IMR-90 (cell line): Measurements from ENCODE around the gene ZNF575. TPM values are rescaled to one million over a fixed set of nuclear protein-coding genes. Genes with fewer than 3 reads are reported as not detected.

Source experiments
- ATAC-seq: fragments of 200-7000 bp; cut with Tn5 transposase; 2 replicates; pipeline ENCODE4 v1.9.1; 2020; ENCODE audit warnings: low read depth, mild to moderate bottlenecking, moderate library complexity
- BruUV-seq: library from RNA; stranded (reverse); fragments of 400-500 nt; replicated peaks from 2 replicates; lab custom pipeline; 2021; lab: Mats Ljungman, UMichigan
- CTCF ChIA-PET: fragments of 300-600 bp; formaldehyde crosslinking; extraction: SDS; loops from one replicate; lab custom pipeline; 2021; ENCODE audit warnings: antibody characterized with exemption; lab: Yijun Ruan, JAX
- POLR2A ChIA-PET: fragments of 300-600 bp; sonication (Branson Sonifier 250); formaldehyde crosslinking; loops from one replicate; lab custom pipeline; 2022; ENCODE audit warnings: antibody characterized with exemption; ENCODE audit not compliant: unreplicated experiment; lab: Charles Lee
- DNase-seq: peaks from one replicate; pipeline ENCODE4 v3.0.0; 2013
- H2AFZ ChIP-seq: replicated peaks from 2 replicates; pipeline ENCODE3; 2013; ENCODE audit warnings: low read length, mild to moderate bottlenecking; ENCODE audit not compliant: poor library complexity
- H2AK5ac ChIP-seq: 2 replicates; pipeline ENCODE4 v1.6.1; 2013; ENCODE audit warnings: low read depth, low read length, inconsistent platforms
- H2AK9ac ChIP-seq: replicated peaks from 2 replicates; pipeline ENCODE3; 2013; ENCODE audit warnings: mild to moderate bottlenecking, low read depth, low read length, moderate library complexity; ENCODE audit not compliant: poor library complexity
- H2BK120ac ChIP-seq: 2 replicates; pipeline ENCODE4 v1.6.1; 2013; ENCODE audit warnings: low read depth, low read length, inconsistent platforms
- H2BK15ac ChIP-seq: 3 replicates; pipeline ENCODE4 v1.6.1; 2013; ENCODE audit warnings: low read depth, low read length, inconsistent platforms
- H2BK20ac ChIP-seq: 2 replicates; pipeline ENCODE4 v1.6.1; 2013; ENCODE audit warnings: low read depth, mild to moderate bottlenecking, inconsistent platforms, low read length, moderate library complexity
- H2BK5ac ChIP-seq: 2 replicates; pipeline ENCODE4 v1.6.1; 2013; ENCODE audit warnings: mild to moderate bottlenecking, low read depth, low read length, inconsistent platforms; ENCODE audit not compliant: poor library complexity, severe bottlenecking
- H3K14ac ChIP-seq: replicated peaks from 2 replicates; pipeline ENCODE4 v1.6.1; 2013; ENCODE audit warnings: low read depth, low read length, inconsistent platforms
- H3K18ac ChIP-seq: 2 replicates; pipeline ENCODE4 v1.6.1; 2013; ENCODE audit warnings: low read depth, low read length, control low read depth
- H3K23ac ChIP-seq: 2 replicates; pipeline ENCODE4 v1.6.1; 2013; ENCODE audit warnings: low read depth, low read length, inconsistent platforms
- H3K27ac ChIP-seq: 2 replicates; pipeline ENCODE4 v1.5.1; 2013; ENCODE audit warnings: mild to moderate bottlenecking, control low read depth, low read length; ENCODE audit not compliant: insufficient read depth
- H3K27me3 ChIP-seq: 2 replicates; pipeline ENCODE4 v1.6.1; 2013; ENCODE audit warnings: low read length; ENCODE audit not compliant: control insufficient read depth, insufficient read depth
- H3K36me3 ChIP-seq: 2 replicates; pipeline ENCODE4 v1.6.1; 2013; ENCODE audit warnings: low read length, mixed read lengths; ENCODE audit not compliant: control insufficient read depth, insufficient read depth
- H3K4ac ChIP-seq: 2 replicates; pipeline ENCODE4 v1.6.1; 2013; ENCODE audit warnings: low read depth, low read length, inconsistent platforms
- H3K4me1 ChIP-seq: 2 replicates; pipeline ENCODE4 v1.6.1; 2013; ENCODE audit warnings: low read length, mixed read lengths; ENCODE audit not compliant: control insufficient read depth, insufficient read depth
- H3K4me2 ChIP-seq: 2 replicates; pipeline ENCODE4 v1.6.1; 2013; ENCODE audit warnings: low read depth, mild to moderate bottlenecking, control low read depth, low read length, moderate library complexity
- H3K4me3 ChIP-seq: 2 replicates; pipeline ENCODE4 v1.5.1; 2013; ENCODE audit warnings: low read depth, mild to moderate bottlenecking, control low read depth, low read length, moderate library complexity; ENCODE audit not compliant: insufficient read depth
- H3K56ac ChIP-seq: 2 replicates; pipeline ENCODE4 v1.6.1; 2013; ENCODE audit warnings: low read length, inconsistent platforms; ENCODE audit not compliant: insufficient read depth; ENCODE audit errors: extremely low read depth
- H3K79me1 ChIP-seq, 2 experiments: 2 replicates each; pipeline ENCODE4 v1.6.1; 2013; ENCODE audit warnings: low read length in 2 of 2, inconsistent platforms in 1 of 2, low read depth in 1 of 2
- H3K9ac ChIP-seq: 2 replicates; pipeline ENCODE4 v1.6.1; 2013; ENCODE audit warnings: low read depth, low read length, control low read depth
- H3K9me1 ChIP-seq: 2 replicates; pipeline ENCODE4 v1.6.1; 2013; ENCODE audit warnings: low read length, inconsistent platforms; ENCODE audit not compliant: insufficient read depth
- H3K9me3 ChIP-seq: 2 replicates; pipeline ENCODE4 v1.6.1; 2013; ENCODE audit warnings: low read length; ENCODE audit not compliant: control insufficient read depth, insufficient read depth
- H4K20me1 ChIP-seq: 2 replicates; pipeline ENCODE4 v1.6.1; 2013; ENCODE audit warnings: low read length, inconsistent platforms; ENCODE audit not compliant: insufficient read depth
- H4K5ac ChIP-seq: 2 replicates; pipeline ENCODE4 v1.6.1; 2013; ENCODE audit warnings: mild to moderate bottlenecking, low read depth, low read length, control low read depth
- H4K8ac ChIP-seq, 2 experiments: 2 replicates each; pipeline ENCODE4 v1.6.1; 2013; ENCODE audit warnings: low read depth in 2 of 2, low read length in 2 of 2, control low read depth in 1 of 2, inconsistent platforms in 1 of 2
- H4K91ac ChIP-seq: 2 replicates; pipeline ENCODE4 v1.6.1; 2013; ENCODE audit warnings: low read depth, low read length, inconsistent platforms; ENCODE audit not compliant: insufficient read depth
- BHLHE40 ChIP-seq: fragments of 150-350 bp; IDR thresholded peaks from 2 replicates; pipeline ENCODE4 v1.6.1; 2016; ENCODE audit warnings: mild to moderate bottlenecking, low read depth, low read length
- CEBPB ChIP-seq: IDR thresholded peaks from 2 replicates; pipeline ENCODE4 v1.6.1; 2012; ENCODE audit warnings: low read depth, low read length, improper control_type of control experiment
- CHD1 ChIP-seq: IDR thresholded peaks from 2 replicates; pipeline ENCODE4 v1.6.1; 2012; ENCODE audit warnings: low read depth, low read length, improper control_type of control experiment
- CTCF ChIP-seq: conservative IDR thresholded peaks from 2 replicates; pipeline ENCODE4 v1.5.1; 2012; ENCODE audit warnings: mild to moderate bottlenecking, low read depth, low read length, improper control_type of control experiment
- ELK1 ChIP-seq: fragments of 150-350 bp; IDR thresholded peaks from 2 replicates; pipeline ENCODE4 v1.6.1; 2016; ENCODE audit warnings: low read depth, mild to moderate bottlenecking, low read length, moderate library complexity, borderline replicate concordance
- FOS ChIP-seq: fragments of 150-350 bp; IDR thresholded peaks from 2 replicates; pipeline ENCODE4 v1.6.1; 2016; ENCODE audit warnings: low read depth, low read length
- MAFK ChIP-seq: IDR thresholded peaks from 2 replicates; pipeline ENCODE4 v1.6.1; 2012; ENCODE audit warnings: low read depth, low read length, improper control_type of control experiment
- MAZ ChIP-seq: IDR thresholded peaks from 2 replicates; pipeline ENCODE4 v1.6.1; 2012; ENCODE audit warnings: low read depth, mild to moderate bottlenecking, low read length, improper control_type of control experiment, moderate library complexity, borderline replicate concordance
- MXI1 ChIP-seq: IDR thresholded peaks from 2 replicates; pipeline ENCODE4 v1.6.1; 2012; ENCODE audit warnings: low read depth, mild to moderate bottlenecking, low read length, moderate library complexity, borderline replicate concordance
- NFE2L2 ChIP-seq: fragments of 150-350 bp; IDR thresholded peaks from 2 replicates; pipeline ENCODE4 v1.6.1; 2016; ENCODE audit warnings: low read depth, mild to moderate bottlenecking, low read length
- POLR2A ChIP-seq: IDR thresholded peaks from 2 replicates; pipeline ENCODE4 v1.6.1; 2012; ENCODE audit warnings: mild to moderate bottlenecking, low read depth, low read length
- RAD21 ChIP-seq: IDR thresholded peaks from 2 replicates; pipeline ENCODE4 v1.6.1; 2012; ENCODE audit warnings: low read length, improper control_type of control experiment
- RCOR1 ChIP-seq: IDR thresholded peaks from 2 replicates; pipeline ENCODE4 v1.6.1; 2012; ENCODE audit warnings: mild to moderate bottlenecking, low read length, improper control_type of control experiment; ENCODE audit not compliant: insufficient replicate concordance
- RFX5 ChIP-seq: IDR thresholded peaks from 2 replicates; pipeline ENCODE4 v1.8.0; 2012; ENCODE audit warnings: low read depth, mild to moderate bottlenecking, low read length, moderate library complexity
- SMC3 ChIP-seq: fragments of 150-350 bp; IDR thresholded peaks from 2 replicates; pipeline ENCODE4 v1.6.1; 2016; ENCODE audit warnings: low read depth, mild to moderate bottlenecking, antibody characterized with exemption, low read length, moderate library complexity
- WGBS, 2 experiments: methylation state at CpG; one replicate each; pipeline versions ENCODE4 v1.1.5 to v1.1.7; 2013; ENCODE audit warnings: missing lambda C conversion rate in 2 of 2; ENCODE audit not compliant: insufficient read length in 1 of 2; ENCODE audit errors: extremely low coverage in 2 of 2; 5-methylcytosine and 5-hydroxymethylcytosine counted together
- dilution Hi-C: fragments of 300-500 bp; cut with HindIII; formaldehyde crosslinking; loops from one replicate; pipeline ENCODE4 v1.14.3; 2018; ENCODE audit warnings: low sequenced_read_pairs; ENCODE audit not compliant: unreplicated experiment
- in situ Hi-C: fragments of 300-500 bp; cut with MboI; formaldehyde crosslinking; loops from 3 replicates; pipeline ENCODE4 v1.14.3; 2019; ENCODE audit warnings: low sequenced_read_pairs, inconsistent platforms, mixed read lengths
- intact Hi-C: fragments of 100-400 bp; cut with micrococcal nuclease; formaldehyde crosslinking; loops from 2 replicates; pipeline ENCODE4 v1.10.0; 2022
- polyA plus RNA-seq, 3 experiments: library from polyadenylated mRNA; depleted of rRNA; stranded (reverse); fragments of >200 nt; gene quantifications; 2 replicates each; pipeline ENCODE4 v1.2.3, GENCODE V29; 2012; ENCODE audit warnings: low replicate concordance in 1 of 3
- total RNA-seq: library from RNA; depleted of rRNA; stranded (reverse); fragments of >200 nt; gene quantifications from 2 replicates; pipeline ENCODE4 v1.2.3, GENCODE V29; 2012
- TF ChIP-seq, protein P1 (sequence below): fragments of 150-350 bp; IDR thresholded peaks from 2 replicates; pipeline ENCODE4 v1.6.1; 2017; ENCODE audit warnings: mild to moderate bottlenecking, antibody characterized with exemption, low read length, low read depth

ZNF575 gene
- total and polyA plus RNA-seq, 2 of the 4 experiments (the other 2 are of a cell fraction): 0.77 TPM; not detected in 1

DNA sequence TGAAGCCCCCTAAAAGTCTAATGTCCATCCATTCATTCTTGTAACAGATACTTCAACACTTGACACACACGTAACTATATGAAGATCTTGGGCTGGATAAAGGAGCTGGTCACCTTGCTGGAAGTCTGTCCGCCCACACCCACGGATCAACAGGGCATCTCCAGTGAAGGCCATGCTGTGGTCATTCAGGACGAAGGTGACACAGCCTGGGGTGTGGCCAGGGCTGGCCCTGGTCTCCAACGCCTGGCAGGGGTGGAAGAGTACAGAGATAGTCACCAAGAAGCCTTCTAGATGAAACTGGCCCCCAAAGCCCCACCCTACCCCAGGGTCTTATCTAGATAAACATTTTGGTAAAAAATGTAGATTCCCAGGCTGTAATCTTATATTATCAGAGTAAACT is 21.7 kb upstream of the ZNF575 start:
- Histone ChIP-seq H2BK5ac (no peak overlapping the region), H3K9ac (no peak overlapping the region), H2AFZ (no peak overlapping the region), H3K27ac (no peak overlapping the region), H3K9me1 (0 out of 2 replicates have a peak, but pooled peaks cover 3% of the 10 kb centered on the region), H3K23ac (no peak overlapping the region), H2BK20ac (no peak overlapping the region), H3K4me1 (no peaks in the 10 kb centered on the region), H3K4ac (no peak overlapping the region), H2BK120ac (no peak overlapping the region), H4K91ac (no peak overlapping the region), H4K8ac (no peak overlapping the region), H2AK9ac (no peak overlapping the region), H4K20me1 (no peaks in the 10 kb centered on the region), H3K36me3 (peaks cover 20% of the 10 kb centered on the region), H2BK15ac (no peak overlapping the region), H3K27me3 (no peaks in the 10 kb centered on the region), H3K18ac (no peak overlapping the region), H3K14ac (no peak overlapping the region), H3K4me3 (no peak overlapping the region), H3K79me1 (peaks cover 3 to 16% of the 10 kb centered on the region in 2 experiments; a peak in 2 of 4 replicates), H3K56ac (no peak overlapping the region), H3K4me2 (no peak overlapping the region), H3K9me3 (no peaks in the 10 kb centered on the region), H2AK5ac (no peak overlapping the region), H4K5ac (no peak overlapping the region)
- intact Hi-C loops (no loop called here), in situ Hi-C loops (no loop called here), dilution Hi-C loops (no loop called here)
- TF ChIP-seq SMC3 (no peak), FOS (no peak), MXI1 (no peak), RCOR1 (no peak), CHD1 (no peak), NFE2L2 (no peak), CTCF (no peak), MAFK (no peak), RAD21 (no peak), POLR2A (no peak), BHLHE40 (no peak), ELK1 (no peak), RFX5 (no peak), MAZ (no peak), CEBPB (no peak)
- TF ChIP-seq, protein P1, sequence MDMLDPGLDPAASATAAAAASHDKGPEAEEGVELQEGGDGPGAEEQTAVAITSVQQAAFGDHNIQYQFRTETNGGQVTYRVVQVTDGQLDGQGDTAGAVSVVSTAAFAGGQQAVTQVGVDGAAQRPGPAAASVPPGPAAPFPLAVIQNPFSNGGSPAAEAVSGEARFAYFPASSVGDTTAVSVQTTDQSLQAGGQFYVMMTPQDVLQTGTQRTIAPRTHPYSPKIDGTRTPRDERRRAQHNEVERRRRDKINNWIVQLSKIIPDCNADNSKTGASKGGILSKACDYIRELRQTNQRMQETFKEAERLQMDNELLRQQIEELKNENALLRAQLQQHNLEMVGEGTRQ: no peak
- WGBS, 2 experiments: no CpG with 5 or more reads among the region's 5 CpGs
- no TSS peak for BruUV-seq
- ATAC-seq: no peak
- ChIA-PET POLR2A (no interaction called here), CTCF (no interaction called here)
- DNase-seq: no peak
